Measurements from ENCODE around the gene RTL3.

Gene RTL3

GRCh38 chrX:78618987-78619386 lies 40.1 kb downstream of the RTL3 start:
- DNase-seq, result no peak

- no peak for DNase-seq
Measured at GRCh38 chrX:78614264-78614663, 44.9 kb downstream of the RTL3 start.
